Chondrocyte (in vitro differentiated cells): Measurements from ENCODE around the gene HAX1. TPM values are rescaled to one million over a fixed set of nuclear protein-coding genes. Genes with fewer than 3 reads are reported as not detected.
"Not testable (repeated sequence)": the region's sequence is repeated elsewhere in the genome, so short reads cannot be mapped to it uniquely, and the experiment has no call there.

Experiments used
- DNase-seq: peaks from one replicate; pipeline ENCODE4 v3.0.0; 2021; ENCODE audit warnings: mixed read lengths, low spot score
- H3K27ac Mint-ChIP-seq: one replicate; pipeline ENCODE4 v1.8.0; 2021; ENCODE audit warnings: mild to moderate bottlenecking, moderate library complexity, mixed read lengths; ENCODE audit not compliant: unreplicated experiment
- H3K27me3 Mint-ChIP-seq: 2 replicates; pipeline ENCODE4 v1.8.0; 2021; ENCODE audit warnings: low read depth, mixed read lengths
- H3K36me3 Mint-ChIP-seq: 2 replicates; pipeline ENCODE4 v1.8.0; 2021; ENCODE audit warnings: low read depth, mixed read lengths
- H3K4me1 Mint-ChIP-seq: 2 replicates; pipeline ENCODE4 v1.8.0; 2021; ENCODE audit warnings: low read depth, mild to moderate bottlenecking, mixed read lengths
- H3K4me3 Mint-ChIP-seq: one replicate; pipeline ENCODE4 v1.8.0; 2021; ENCODE audit warnings: mild to moderate bottlenecking, moderate library complexity, mixed read lengths; ENCODE audit not compliant: unreplicated experiment
- H3K9me3 Mint-ChIP-seq: 2 replicates; pipeline ENCODE4 v1.8.0; 2021; ENCODE audit warnings: low read depth, mixed read lengths
- long read RNA-seq: library from polyadenylated mRNA; stranded (forward); transcript quantifications from one replicate; pipeline ENCODE4 v2.0.0, GENCODE V29; 2021
- total RNA-seq: library from RNA; stranded (reverse); gene quantifications from 3 replicates; pipeline ENCODE4 v1.2.1, GENCODE V29; 2021
- TF ChIP-seq, protein P1 (sequence below): fragments of 200-600 bp; sonication (generic); IDR thresholded peaks from 2 replicates; pipeline ENCODE4 v1.5.0; 2021; ENCODE audit warnings: antibody characterized with exemption, mild to moderate bottlenecking, moderate library complexity

HAX1 gene
- 60.9 to 104 TPM (median 97.1 TPM) in 3 replicates for total RNA-seq
- long read RNA-seq, transcript HAX1-201 (7 exons, 1,227 nt), result major isoform, 101 of 121 reads
- long read RNA-seq, partial matches to known transcripts, result 8 of 121 reads
- long read RNA-seq, other reads (novel, unspliced or antisense), result 6 of 121 reads

DNA sequence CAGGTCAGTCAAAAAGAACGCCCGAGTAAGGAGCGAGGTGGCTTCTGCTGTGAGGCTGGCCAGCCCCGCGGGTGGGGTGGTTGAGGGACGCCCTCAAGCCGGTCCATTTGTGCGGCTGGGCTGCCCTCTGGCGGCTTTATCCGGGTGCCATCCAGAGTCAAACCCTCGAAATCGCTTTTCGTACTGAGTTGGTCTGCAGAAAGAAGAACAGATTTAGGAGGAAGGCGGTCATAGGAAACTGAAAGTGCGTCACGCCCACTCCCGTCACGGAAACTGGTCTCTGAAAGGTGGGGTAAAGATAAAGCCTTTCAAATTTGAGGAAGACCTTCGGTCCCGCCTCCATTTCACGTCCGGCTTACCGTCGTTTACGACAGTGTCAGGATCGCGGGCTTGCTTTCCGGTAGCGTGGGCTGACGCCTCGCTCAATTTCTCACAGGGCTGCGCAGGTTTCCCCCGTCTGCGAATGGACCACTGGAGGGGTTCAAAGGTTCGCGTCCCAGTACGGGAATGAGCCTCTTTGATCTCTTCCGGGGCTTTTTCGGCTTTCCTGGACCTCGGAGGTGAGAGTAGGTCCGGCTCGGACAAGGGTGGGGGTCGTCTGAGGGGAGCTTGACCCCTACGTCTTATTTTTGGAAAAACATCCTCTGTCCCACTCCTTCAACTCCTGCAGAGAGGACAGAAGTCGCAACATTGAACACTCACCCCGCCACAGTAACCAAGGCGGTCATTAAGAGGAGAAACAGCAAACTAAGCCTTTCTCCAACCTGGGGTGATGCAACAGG is at the start of gene HAX1:
Gene HAX1, plus strand, starts transcription at position 413 of the 782 bp plus-strand sequence. Its CDS starts 95 bp downstream, at position 508.
- TF ChIP-seq, protein P1, sequence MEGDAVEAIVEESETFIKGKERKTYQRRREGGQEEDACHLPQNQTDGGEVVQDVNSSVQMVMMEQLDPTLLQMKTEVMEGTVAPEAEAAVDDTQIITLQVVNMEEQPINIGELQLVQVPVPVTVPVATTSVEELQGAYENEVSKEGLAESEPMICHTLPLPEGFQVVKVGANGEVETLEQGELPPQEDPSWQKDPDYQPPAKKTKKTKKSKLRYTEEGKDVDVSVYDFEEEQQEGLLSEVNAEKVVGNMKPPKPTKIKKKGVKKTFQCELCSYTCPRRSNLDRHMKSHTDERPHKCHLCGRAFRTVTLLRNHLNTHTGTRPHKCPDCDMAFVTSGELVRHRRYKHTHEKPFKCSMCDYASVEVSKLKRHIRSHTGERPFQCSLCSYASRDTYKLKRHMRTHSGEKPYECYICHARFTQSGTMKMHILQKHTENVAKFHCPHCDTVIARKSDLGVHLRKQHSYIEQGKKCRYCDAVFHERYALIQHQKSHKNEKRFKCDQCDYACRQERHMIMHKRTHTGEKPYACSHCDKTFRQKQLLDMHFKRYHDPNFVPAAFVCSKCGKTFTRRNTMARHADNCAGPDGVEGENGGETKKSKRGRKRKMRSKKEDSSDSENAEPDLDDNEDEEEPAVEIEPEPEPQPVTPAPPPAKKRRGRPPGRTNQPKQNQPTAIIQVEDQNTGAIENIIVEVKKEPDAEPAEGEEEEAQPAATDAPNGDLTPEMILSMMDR, result peak; percentile 94
- DNase-seq, result peak; percentile 93
- Mint-ChIP-seq H3K36me3 (peaks cover 29% of the 10 kb centered on the region), H3K4me1 (peaks cover 35% of the 10 kb centered on the region), H3K27ac (peak within 1 kb of the TSS; percentile 97), H3K4me3 (peak within 1 kb of the TSS; percentile 98), H3K9me3 (no peaks in the 10 kb centered on the region), H3K27me3 (no peaks in the 10 kb centered on the region)

DNA sequence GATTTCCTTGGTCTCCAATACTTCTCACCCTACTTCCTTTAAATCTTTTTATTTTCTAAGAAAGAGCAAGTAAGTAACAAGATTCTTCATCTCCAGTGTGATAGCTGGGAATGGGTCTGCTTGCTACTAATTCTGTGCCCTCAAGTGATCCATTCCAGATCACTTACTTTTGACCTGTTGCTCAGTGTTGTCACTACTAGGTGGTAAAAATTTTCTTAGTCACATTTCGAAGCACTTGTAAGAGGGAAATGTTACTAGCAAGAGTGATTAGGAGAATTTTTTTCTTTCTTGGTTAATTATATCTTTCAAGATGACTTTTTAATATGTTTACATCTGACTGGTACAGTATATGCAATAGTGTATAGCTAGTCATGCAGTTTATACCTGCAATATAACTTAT is 49.5 kb upstream of the HAX1 start:
- H3K4me3 Mint-ChIP-seq, result peak overlapping the region; percentile 97
- H3K9me3 Mint-ChIP-seq, result no peaks in the 10 kb centered on the region
- no peaks in the 10 kb centered on the region for H3K27me3 Mint-ChIP-seq
- TF ChIP-seq, protein P1, result no peak
- peaks cover 53% of the 10 kb centered on the region for H3K4me1 Mint-ChIP-seq
- DNase-seq, result no peak
- H3K27ac Mint-ChIP-seq, result peak overlapping the region; percentile 97
- H3K36me3 Mint-ChIP-seq, result peaks cover 22% of the 10 kb centered on the region

DNA sequence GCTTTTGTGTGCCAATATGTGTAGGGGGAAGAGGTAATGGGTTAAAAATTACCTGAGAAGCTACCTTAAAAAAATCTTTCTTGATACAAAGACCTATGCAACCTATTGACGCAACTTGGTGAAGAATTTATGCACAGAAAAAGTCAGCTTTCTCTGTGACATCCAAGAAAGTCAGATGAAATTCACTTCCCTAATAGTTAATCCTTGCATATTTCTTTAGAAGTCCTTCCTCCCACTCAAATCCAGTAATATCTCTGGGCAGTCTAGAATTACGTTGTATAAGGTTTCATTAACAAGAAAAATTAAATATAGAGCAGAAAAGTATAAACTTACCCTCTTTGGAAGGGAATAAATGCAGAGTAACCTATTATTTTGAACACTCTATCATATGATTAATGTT is 48.8 kb upstream of the HAX1 start:
- Mint-ChIP-seq H3K27ac (peak overlapping the region; percentile 97), H3K4me3 (peak overlapping the region; percentile 97), H3K4me1 (peaks cover 46% of the 10 kb centered on the region), H3K9me3 (no peaks in the 10 kb centered on the region), H3K36me3 (peaks cover 22% of the 10 kb centered on the region), H3K27me3 (no peaks in the 10 kb centered on the region)
- no peak for DNase-seq
- TF ChIP-seq, protein P1, result no peak

DNA sequence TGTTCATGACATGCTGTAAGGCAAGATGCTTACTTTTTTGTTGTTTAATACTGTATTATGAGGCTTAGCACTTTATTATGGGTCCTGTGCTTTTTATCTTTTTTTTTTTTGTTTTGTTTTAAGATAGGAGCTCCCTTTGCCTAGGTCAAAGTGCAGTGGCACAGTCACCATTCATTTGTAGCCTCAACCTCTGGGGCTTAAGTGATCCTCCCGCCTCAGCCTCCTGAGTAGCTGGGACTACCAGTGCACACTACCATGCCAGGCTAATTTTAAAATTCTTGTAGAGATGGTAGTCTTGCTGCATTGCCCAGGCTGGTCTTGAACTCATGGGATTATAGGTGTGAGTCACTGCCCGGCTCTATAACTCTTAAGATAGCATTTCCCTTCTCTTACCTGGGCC is 47.1 kb upstream of the HAX1 start:
- Mint-ChIP-seq H3K4me3 (no peak overlapping the region), H3K9me3 (no peaks in the 10 kb centered on the region), H3K27ac (no peak overlapping the region), H3K4me1 (peaks cover 36% of the 10 kb centered on the region), H3K27me3 (no peaks in the 10 kb centered on the region), H3K36me3 (peaks cover 22% of the 10 kb centered on the region)
- no peak for DNase-seq
- TF ChIP-seq, protein P1, result no peak

DNA sequence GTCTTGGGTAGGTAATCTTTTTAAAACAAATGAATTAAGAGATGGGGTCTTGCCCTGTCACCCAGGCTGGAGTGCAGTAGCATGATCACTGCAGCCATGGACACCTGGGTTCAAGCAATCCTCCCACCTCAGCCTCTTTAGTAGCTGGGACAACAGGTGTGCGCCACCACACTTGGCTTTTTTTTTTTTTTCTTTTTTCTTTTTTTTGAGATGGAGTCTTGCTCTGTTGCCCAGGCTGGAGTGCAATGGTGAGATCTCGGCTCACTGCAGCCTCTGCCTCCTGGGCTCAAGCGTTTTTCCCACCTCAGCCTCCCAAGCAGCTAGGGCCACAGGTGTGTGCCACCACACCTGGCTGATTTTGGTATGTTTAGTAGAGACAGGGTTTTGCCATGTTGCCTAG is 41.3 kb upstream of the HAX1 start:
- DNase-seq, H3K9me3 Mint-ChIP-seq, H3K27me3 Mint-ChIP-seq, H3K4me1 Mint-ChIP-seq, H3K27ac Mint-ChIP-seq, H3K4me3 Mint-ChIP-seq: not testable (repeated sequence)
- H3K36me3 Mint-ChIP-seq, result peaks cover 39% of the 10 kb centered on the region

DNA sequence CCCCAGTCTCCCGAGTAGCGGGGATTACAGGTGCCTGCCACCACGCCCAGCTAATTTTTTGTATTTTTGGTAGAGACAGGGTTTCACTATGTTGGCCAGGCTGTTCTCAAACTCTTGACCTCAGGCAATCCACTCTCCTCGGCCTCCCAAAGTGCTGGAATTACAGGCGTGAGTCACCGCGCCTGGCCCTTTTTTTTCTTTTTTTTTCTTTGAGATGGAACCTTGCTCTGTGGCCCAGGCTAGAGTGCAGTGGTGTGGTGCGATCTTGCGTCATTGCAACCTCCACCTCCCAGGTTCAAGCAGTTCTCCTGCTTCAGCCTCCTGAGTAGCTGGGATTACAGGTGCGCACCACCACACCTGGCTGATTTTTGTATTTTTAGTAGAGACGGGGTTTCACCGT is 39.3 kb upstream of the HAX1 start:
- H3K4me3 Mint-ChIP-seq, result not testable (repeated sequence)
- peaks cover 41% of the 10 kb centered on the region for H3K36me3 Mint-ChIP-seq

More for the DNA sequence above, 39.3 kb upstream of the HAX1 start:
- H3K27ac Mint-ChIP-seq, DNase-seq, H3K9me3 Mint-ChIP-seq, H3K4me1 Mint-ChIP-seq, H3K27me3 Mint-ChIP-seq: not testable (repeated sequence)
